ENCODE results near the gene RHBDL1.
A peak's percentile ranks its signal among the peaks of the same experiment; 100 is the strongest.

Gene RHBDL1

GRCh38 chr16:662597-662996 lies 12.9 kb upstream of the RHBDL1 start:
- Histone ChIP-seq H3K4me2 (no peak overlapping the region), H3K4me3 (no peak overlapping the region), H3K4me1 (peaks cover 58% of the 10 kb centered on the region), H3K27me3 (no peaks in the 10 kb centered on the region), H3K27ac (no peak overlapping the region), H4K20me1 (no peaks in the 10 kb centered on the region), H3K9me3 (no peaks in the 10 kb centered on the region), H3K9ac (no peak overlapping the region), H3K36me3 (peaks cover 37% of the 10 kb centered on the region)
- TF ChIP-seq Cebpa-rat (IDR thresholded peaks at IDR 0.05) = no peak

DNA sequence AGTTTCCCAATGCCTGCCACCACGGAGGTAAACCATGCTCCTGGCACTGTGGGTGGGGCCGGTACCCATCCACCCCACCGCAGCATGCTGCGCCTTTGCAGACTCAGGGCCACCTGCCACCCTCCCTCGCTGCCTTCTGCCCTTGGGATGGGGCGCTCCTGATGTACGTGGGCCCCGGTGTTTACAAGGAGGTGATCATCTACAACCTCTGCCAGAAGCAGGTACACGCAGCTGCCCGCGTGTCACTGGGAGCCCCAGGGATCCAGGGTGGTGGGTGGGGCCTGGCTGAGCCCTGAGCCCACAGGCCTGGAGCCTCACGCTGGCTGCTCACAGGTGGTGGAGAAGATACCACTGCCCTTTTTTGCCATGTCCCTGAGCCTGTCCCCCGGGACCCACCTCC lies 8.9 kb upstream of the RHBDL1 start:
- H3K36me3 ChIP-seq = peaks cover 43% of the 10 kb centered on the region
- H3K9ac ChIP-seq = 0 out of 2 replicates have a peak overlapping the region, but pooled peaks have one; percentile 19
- no peak for TF ChIP-seq Cebpa-rat (IDR thresholded peaks at IDR 0.05)
- peak overlapping the region; percentile 95; the same call in 1 of the 2 replicates for H3K27ac ChIP-seq
- H3K4me2 ChIP-seq = peak overlapping the region; percentile 26; the same call in 1 of the 2 replicates
- no peaks in the 10 kb centered on the region for H3K9me3 ChIP-seq
- H3K4me1 ChIP-seq = peaks cover 58% of the 10 kb centered on the region
- no peak overlapping the region for H3K4me3 ChIP-seq
- peaks cover 33% of the 10 kb centered on the region for H4K20me1 ChIP-seq
- H3K27me3 ChIP-seq = no peaks in the 10 kb centered on the region

GRCh38 chr16:667113-667779 lies 8.2 kb upstream of the RHBDL1 start:
- no peak for TF ChIP-seq Cebpa-rat (IDR thresholded peaks at IDR 0.05)
- H3K27ac ChIP-seq = peak overlapping the region; percentile 95

DNA sequence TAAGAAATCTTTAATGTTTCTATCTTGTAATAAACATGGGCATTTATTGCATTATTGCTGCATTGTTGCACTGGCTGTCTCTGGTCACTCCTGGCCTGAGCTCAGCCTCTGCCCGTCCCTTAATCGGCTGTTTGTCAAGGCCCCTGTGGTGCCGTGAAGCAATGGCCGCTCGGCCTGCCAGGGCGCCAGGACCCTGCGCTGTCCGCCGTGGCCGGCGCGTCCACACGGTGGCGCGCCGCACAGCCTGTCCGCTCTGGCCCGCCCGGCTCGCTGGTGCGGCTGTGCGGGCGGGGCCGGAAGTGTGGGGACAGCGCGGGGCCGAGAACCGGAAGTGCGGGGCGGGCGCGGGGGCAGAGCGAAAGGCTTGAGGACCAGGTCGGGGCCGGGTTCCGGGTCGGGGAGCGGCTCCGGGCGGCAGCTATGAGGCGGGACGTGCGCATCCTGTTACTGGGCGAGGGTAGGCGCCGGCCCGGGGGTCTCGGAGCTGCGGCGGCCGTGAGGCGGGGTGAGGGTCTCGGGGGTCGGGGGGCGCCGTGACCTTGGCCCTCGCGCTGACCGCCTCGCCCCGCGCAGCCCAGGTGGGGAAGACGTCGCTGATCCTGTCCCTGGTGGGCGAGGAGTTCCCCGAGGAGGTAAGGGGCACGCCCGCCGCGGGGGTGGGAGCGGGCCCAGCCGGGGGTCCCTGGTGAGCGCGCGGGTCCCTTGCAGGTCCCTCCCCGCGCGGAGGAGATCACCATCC lies 7.5 kb upstream of the RHBDL1 start, which contains the start of gene RHOT2:
Gene RHOT2, plus strand, starts transcription at position 353 of the 739 bp plus-strand sequence. Its CDS starts 68 bp downstream, at position 421.
- peak within 1 kb of the TSS; percentile 96 for H3K4me2 ChIP-seq
- H3K4me3 ChIP-seq = peak within 1 kb of the TSS; percentile 100
- H3K9me3 ChIP-seq = no peaks in the 10 kb centered on the region
- H3K9ac ChIP-seq = peak within 1 kb of the TSS; percentile 99
- H3K27me3 ChIP-seq = no peaks in the 10 kb centered on the region
- peaks cover 44% of the 10 kb centered on the region for H4K20me1 ChIP-seq
- H3K27ac ChIP-seq = peak within 1 kb of the TSS; percentile 95
- H3K36me3 ChIP-seq = peaks cover 43% of the 10 kb centered on the region
- no peak for TF ChIP-seq Cebpa-rat (IDR thresholded peaks at IDR 0.05)
- peaks cover 53% of the 10 kb centered on the region for H3K4me1 ChIP-seq

More at GRCh38 chr16:667113-667779, 8.2 kb upstream of the RHBDL1 start:
- H3K36me3 ChIP-seq = peaks cover 43% of the 10 kb centered on the region
- H3K4me1 ChIP-seq = peaks cover 53% of the 10 kb centered on the region
- H3K4me3 ChIP-seq = peak overlapping the region; percentile 100
- H3K9ac ChIP-seq = peak overlapping the region; percentile 99
- H3K4me2 ChIP-seq = peak overlapping the region; percentile 96
- peaks cover 37% of the 10 kb centered on the region for H4K20me1 ChIP-seq
- no peaks in the 10 kb centered on the region for H3K9me3 ChIP-seq
- H3K27me3 ChIP-seq = no peaks in the 10 kb centered on the region

GRCh38 chr16:668519-669171 lies 6.8 kb upstream of the RHBDL1 start:
- Histone ChIP-seq H3K36me3 (peaks cover 50% of the 10 kb centered on the region), H3K4me1 (peaks cover 48% of the 10 kb centered on the region), H3K27me3 (no peaks in the 10 kb centered on the region), H3K4me2 (peak overlapping the region; percentile 96), H3K9ac (peak overlapping the region; percentile 99), H3K4me3 (peak overlapping the region; percentile 100), H3K9me3 (no peaks in the 10 kb centered on the region), H3K27ac (peak overlapping the region; percentile 95), H4K20me1 (peaks cover 51% of the 10 kb centered on the region)
- no peak for TF ChIP-seq Cebpa-rat (IDR thresholded peaks at IDR 0.05)

GRCh38 chr16:669666-670065 lies 5.8 kb upstream of the RHBDL1 start:
- Histone ChIP-seq H3K9ac (peak overlapping the region; percentile 99), H3K9me3 (no peaks in the 10 kb centered on the region), H4K20me1 (peaks cover 61% of the 10 kb centered on the region)

DNA sequence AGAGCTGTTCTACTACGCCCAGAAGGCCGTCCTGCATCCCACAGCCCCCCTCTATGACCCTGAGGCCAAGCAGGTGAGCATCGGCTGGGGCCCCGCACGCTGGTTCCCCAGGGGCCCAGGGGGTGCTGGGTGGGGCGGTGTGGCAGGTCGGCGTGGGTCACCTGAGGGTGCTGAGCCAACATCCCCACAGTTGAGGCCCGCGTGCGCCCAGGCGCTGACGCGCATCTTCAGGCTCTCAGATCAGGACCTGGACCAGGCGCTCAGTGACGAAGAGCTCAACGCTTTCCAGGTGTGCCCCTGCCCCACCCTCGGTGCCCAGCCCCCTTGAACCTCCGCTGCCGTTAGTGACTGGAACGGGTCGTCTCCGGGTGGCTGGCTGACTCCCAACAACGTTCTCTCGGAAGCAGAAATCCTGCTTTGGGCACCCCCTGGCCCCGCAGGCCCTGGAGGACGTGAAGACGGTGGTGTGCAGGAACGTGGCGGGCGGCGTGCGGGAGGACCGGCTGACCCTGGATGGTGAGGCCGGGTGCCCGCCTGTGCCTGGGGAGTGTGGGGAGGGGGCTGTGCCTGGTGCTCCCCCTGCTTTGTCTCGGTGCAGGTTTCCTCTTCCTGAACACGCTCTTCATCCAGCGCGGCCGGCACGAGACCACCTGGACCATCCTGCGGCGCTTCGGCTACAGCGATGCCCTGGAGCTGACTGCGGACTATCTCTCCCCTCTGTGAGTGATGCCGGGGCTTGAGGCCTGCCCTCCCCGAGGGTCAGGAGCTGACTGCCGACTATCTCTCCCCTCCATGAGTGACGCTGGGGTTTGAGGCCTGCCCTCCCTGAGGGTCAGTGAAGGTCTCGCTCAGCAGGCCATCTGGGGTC lies 4.8 kb upstream of the RHBDL1 start:
- H3K4me3 ChIP-seq = no peak overlapping the region
- 0 out of 2 replicates have a peak overlapping the region, but pooled peaks have one; percentile 99 for H3K9ac ChIP-seq
- H3K27me3 ChIP-seq = peaks cover 15% of the 10 kb centered on the region
- peaks cover 39% of the 10 kb centered on the region for H3K4me1 ChIP-seq
- H3K4me2 ChIP-seq = no peak overlapping the region
- TF ChIP-seq Cebpa-rat (IDR thresholded peaks at IDR 0.05) = no peak
- no peaks in the 10 kb centered on the region for H3K9me3 ChIP-seq
- H3K27ac ChIP-seq = no peak overlapping the region
- H4K20me1 ChIP-seq = peaks cover 72% of the 10 kb centered on the region
- H3K36me3 ChIP-seq = peaks cover 60% of the 10 kb centered on the region

More at GRCh38 chr16:669666-670065, 5.8 kb upstream of the RHBDL1 start:
- peaks cover 39% of the 10 kb centered on the region for H3K4me1 ChIP-seq
- H3K36me3 ChIP-seq = peaks cover 60% of the 10 kb centered on the region
- peak overlapping the region; percentile 96 for H3K4me2 ChIP-seq
- TF ChIP-seq Cebpa-rat (IDR thresholded peaks at IDR 0.05) = no peak
- H3K4me3 ChIP-seq = no peak overlapping the region
- no peak overlapping the region for H3K27ac ChIP-seq
- peaks cover 5% of the 10 kb centered on the region for H3K27me3 ChIP-seq

DNA sequence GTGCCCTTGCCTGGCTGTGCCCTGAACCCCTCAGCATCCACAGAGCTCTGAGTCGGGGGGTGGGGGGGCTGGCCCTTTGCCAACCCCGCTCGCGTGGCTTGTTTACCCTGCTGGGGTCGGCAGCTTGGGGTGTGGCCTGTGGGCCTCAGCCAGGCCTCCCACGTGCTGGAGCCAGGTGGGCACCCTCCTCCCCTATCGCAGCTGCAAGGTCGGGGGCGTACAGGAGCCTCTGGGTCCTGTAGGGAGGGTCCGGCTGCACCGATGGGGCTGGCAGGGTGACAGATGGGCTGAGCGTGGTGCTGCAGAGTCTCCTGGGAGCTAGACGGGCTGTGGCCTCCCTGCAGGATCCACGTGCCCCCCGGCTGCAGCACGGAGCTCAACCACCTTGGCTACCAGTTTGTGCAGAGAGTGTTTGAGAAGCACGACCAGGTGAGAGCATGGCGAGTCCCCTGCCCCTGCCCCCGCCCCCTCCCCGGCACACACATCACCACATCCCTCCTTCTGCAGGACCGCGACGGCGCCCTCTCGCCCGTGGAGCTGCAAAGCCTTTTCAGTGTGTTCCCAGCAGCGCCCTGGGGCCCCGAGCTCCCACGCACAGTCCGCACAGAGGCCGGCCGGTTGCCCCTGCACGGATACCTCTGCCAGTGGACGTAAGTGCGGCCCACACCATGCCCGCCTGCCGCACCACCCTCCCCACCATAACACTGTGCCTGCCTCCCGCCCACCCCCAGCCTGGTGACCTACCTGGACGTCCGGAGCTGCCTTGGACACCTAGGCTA lies 3.9 kb upstream of the RHBDL1 start:
- Histone ChIP-seq H3K4me3 (no peak overlapping the region), H3K4me1 (peaks cover 35% of the 10 kb centered on the region), H3K9ac (no peak overlapping the region), H3K9me3 (no peaks in the 10 kb centered on the region), H3K4me2 (no peak overlapping the region), H3K27ac (no peak overlapping the region), H3K36me3 (peaks cover 57% of the 10 kb centered on the region), H3K27me3 (peaks cover 16% of the 10 kb centered on the region), H4K20me1 (peaks cover 77% of the 10 kb centered on the region)
- no peak for TF ChIP-seq Cebpa-rat (IDR thresholded peaks at IDR 0.05)
